Epithelial cell of esophagus (primary cell): ENCODE results near the gene ANO10.

Source experiments
- DNase-seq: peaks from one replicate; pipeline ENCODE4 v3.0.0; 2010; ENCODE audit warnings: low read depth
- H3K4me3 ChIP-seq: 2 replicates; pipeline ENCODE4 v1.5.1; 2011; ENCODE audit warnings: mild to moderate bottlenecking, low read length, control low read depth
- TF ChIP-seq, protein P1 (sequence below): IDR thresholded peaks from 2 replicates; pipeline ENCODE4 v1.5.1; 2011; ENCODE audit warnings: low read depth, mild to moderate bottlenecking, low read length, control low read depth, inconsistent platforms; ENCODE audit not compliant: insufficient read depth; ENCODE audit errors: missing control alignments

Gene ANO10

DNA sequence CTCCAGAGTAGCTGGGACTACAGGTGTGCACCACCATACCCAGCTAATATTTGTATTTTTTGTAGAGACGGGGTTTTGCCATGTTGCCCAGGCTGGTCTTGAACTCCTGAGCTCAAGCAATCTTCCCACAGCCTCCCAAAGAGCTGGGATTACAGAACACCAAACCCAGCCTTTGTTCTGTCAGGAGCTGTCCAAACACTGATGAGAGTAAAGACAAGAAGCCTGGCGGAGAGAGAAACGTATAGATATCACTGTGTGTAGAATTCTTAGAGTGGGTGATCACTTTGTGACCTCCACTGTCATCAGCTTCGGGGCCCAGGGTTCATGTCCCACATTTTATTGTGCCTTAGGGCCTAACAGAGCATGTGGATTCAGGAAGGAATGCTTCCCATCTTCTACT is 176.0 kb downstream of the ANO10 start:
- TF ChIP-seq, protein P1, sequence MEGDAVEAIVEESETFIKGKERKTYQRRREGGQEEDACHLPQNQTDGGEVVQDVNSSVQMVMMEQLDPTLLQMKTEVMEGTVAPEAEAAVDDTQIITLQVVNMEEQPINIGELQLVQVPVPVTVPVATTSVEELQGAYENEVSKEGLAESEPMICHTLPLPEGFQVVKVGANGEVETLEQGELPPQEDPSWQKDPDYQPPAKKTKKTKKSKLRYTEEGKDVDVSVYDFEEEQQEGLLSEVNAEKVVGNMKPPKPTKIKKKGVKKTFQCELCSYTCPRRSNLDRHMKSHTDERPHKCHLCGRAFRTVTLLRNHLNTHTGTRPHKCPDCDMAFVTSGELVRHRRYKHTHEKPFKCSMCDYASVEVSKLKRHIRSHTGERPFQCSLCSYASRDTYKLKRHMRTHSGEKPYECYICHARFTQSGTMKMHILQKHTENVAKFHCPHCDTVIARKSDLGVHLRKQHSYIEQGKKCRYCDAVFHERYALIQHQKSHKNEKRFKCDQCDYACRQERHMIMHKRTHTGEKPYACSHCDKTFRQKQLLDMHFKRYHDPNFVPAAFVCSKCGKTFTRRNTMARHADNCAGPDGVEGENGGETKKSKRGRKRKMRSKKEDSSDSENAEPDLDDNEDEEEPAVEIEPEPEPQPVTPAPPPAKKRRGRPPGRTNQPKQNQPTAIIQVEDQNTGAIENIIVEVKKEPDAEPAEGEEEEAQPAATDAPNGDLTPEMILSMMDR, result no peak
- no peak overlapping the region for H3K4me3 ChIP-seq
- DNase-seq, result no peak

DNA sequence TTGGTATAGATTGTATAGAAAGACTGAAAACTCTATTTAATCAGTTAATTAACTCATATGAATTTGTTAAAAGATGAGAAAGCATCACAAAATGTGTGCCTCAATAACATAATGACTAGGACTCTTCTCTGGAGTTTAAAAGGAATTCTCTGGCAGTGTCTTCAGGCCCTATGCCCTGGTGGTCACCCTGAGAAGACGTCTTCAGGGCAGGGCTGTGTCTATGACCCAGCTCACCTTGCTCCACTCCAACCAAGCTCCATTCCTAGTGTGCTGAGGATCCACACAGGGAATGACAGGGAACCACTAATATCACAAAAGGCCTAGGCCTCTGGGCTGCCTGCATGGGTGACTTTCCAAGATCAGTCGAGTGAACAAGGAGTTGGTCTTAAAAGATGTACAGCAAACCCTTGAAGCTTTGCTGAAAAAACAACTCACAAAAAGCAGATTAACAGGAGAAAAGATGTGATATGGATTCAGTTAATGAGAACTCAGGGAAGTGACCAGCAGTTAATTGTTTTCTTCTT is 178.9 kb downstream of the ANO10 start:
- TF ChIP-seq, protein P1, result no peak
- no peak for DNase-seq

DNA sequence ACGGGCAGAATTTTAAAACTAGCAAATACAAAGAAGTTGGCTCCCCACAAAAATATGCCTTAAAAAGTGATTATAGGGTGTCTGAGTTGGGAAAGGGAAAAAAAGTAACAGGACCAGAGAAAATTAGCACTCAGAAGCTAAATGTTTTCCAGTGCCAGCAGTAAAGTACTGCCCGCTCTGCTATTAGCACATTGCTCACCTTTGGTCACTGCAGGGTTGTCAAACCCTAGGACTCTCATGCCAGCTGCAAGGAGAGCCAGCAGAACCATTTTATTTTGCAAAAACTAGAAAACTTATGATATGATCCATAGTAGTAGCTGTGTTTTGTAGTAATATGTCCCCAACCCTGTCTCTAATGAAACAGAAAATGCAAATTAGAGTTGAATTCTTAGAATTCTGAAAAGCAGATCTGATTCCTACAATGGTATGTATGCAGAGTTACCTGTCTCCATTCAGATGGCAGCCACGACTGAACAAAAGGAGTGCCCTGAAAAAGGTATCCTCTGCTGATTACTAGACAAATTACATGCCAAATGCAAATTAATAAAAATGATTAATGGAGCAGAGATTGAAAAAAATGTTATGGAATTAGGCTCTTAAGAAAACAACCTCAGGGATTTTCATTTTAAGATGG is 185.2 kb downstream of the ANO10 start:
- TF ChIP-seq, protein P1, result no peak
- no peak for DNase-seq
- H3K4me3 ChIP-seq, result no peak overlapping the region

More for the DNA sequence above, 178.9 kb downstream of the ANO10 start:
- H3K4me3 ChIP-seq, result no peak overlapping the region

DNA sequence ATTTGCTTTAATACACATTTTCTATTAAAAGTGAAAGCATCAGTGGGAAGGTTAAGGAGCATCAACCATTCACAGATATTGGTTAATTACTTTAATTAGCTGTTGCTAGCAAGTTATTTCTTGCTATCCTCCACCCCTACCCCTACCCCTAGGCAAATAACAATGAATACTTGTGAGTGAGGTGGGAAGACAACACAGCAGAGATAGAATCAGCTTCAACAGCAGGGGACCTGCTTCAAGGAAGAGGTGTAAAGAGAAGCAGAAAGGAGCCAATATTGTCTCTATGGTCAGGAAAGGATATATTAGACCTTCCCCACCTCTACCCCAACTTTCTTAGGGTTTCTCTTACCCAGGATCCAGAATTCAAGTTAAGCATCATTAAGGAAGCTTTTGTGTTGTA is 186.1 kb downstream of the ANO10 start:
- DNase-seq, result no peak
- TF ChIP-seq, protein P1, result no peak
- no peak overlapping the region for H3K4me3 ChIP-seq

DNA sequence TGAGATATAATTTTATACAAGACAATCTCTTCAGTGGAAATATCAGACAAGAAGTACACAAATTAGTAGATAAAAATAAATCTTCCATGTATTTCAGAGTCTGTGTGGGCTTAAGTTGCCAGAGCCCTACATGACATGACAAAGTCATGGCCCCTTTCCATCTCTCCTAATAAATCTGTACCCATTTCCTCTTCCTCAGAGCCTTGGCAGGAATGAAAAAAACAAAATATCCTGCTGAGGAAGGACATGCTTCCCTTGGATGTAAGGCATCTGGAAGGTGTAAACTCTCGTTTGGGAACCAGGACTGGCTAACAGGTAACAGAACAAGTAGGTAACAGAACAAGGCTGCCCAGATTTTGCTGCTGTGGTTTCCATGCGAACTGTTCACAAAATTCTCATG is 187.4 kb downstream of the ANO10 start:
- no peak overlapping the region for H3K4me3 ChIP-seq
- no peak for DNase-seq
- TF ChIP-seq, protein P1, result no peak

DNA sequence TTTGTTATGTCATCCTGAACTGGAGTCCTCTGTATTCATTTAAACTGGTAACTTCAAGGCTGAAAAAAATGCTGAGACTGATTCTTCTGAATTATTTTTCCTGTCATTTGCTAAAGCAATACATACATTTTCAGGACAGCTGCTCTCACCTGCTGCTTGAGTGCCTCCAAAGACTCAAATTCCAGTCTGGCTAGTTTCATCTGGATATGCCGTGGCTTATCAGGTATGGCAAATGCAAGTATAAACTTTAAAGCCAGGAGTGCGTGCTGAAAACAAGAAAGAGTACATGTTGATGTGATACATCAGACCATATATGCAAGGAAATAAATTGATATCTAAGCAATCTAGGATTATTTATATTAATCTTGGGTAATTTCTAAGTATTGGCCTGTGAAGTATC is 189.3 kb downstream of the ANO10 start:
- TF ChIP-seq, protein P1, result no peak
- DNase-seq, result no peak
- no peak overlapping the region for H3K4me3 ChIP-seq

DNA sequence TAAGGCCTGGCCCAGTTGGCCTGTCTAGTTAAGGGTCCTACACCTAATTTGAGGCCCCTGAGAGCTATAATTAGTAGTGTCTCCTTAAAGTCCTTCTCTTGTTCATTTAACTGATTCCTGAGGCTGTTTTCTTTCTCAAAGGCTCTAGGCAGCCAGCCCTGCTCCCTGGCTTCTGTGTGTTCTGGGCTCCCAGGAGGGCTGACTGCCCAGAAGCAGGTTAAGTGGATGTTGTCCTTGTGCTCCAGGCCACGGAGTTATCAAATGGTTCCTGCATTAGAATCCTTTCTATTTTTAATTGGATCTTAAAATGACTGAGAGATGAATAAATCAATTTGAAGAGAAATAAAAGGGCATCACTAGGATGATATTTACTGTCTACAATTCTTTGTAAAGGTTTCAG is 195.4 kb downstream of the ANO10 start:
- H3K4me3 ChIP-seq, result no peak overlapping the region
- TF ChIP-seq, protein P1, result no peak
- DNase-seq, result no peak
